HG03103 (cell line): ENCODE data around the gene KCNS1.

Experiments
- ATAC-seq: cut with Tn5 transposase; IDR thresholded peaks from one replicate; pipeline ENCODE4 v1.9.1; 2021; ENCODE audit warnings: low read depth; ENCODE audit not compliant: unreplicated experiment

KCNS1 gene

GRCh38 chr20:45111285-45111684 lies 10.4 kb upstream of the KCNS1 start:
- ATAC-seq, result no peak

GRCh38 chr20:45110301-45110700 lies 9.4 kb upstream of the KCNS1 start:
- no peak for ATAC-seq

GRCh38 chr20:45109634-45110033 lies 8.7 kb upstream of the KCNS1 start:
- ATAC-seq, result no peak

- ATAC-seq, result no peak
Measured at GRCh38 chr20:45105317-45105716, 4.4 kb upstream of the KCNS1 start.

GRCh38 chr20:45104786-45105185 lies 3.9 kb upstream of the KCNS1 start:
- ATAC-seq, result no peak

- no peak for ATAC-seq
Measured at GRCh38 chr20:45103072-45103471, 2.1 kb upstream of the KCNS1 start.

GRCh38 chr20:45101333-45101850 lies 465 bp upstream of the KCNS1 start:
- no peak for ATAC-seq

GRCh38 chr20:45098103-45098773 lies 2.7 kb downstream of the KCNS1 start:
- ATAC-seq, result no peak

GRCh38 chr20:45097485-45098102 lies 3.3 kb downstream of the KCNS1 start:
- ATAC-seq, result no peak

GRCh38 chr20:45096781-45097180 lies 4.1 kb downstream of the KCNS1 start:
- no peak for ATAC-seq

GRCh38 chr20:45095805-45096238 lies 5.1 kb downstream of the KCNS1 start:
- ATAC-seq, result no peak

- no peak for ATAC-seq
Measured at GRCh38 chr20:45094864-45095574, 5.9 kb downstream of the KCNS1 start.

GRCh38 chr20:45094201-45094600 lies 6.7 kb downstream of the KCNS1 start:
- no peak for ATAC-seq

- no peak for ATAC-seq
Measured at GRCh38 chr20:45092898-45093297, 8.0 kb downstream of the KCNS1 start.

GRCh38 chr20:45091366-45091765 lies 9.6 kb downstream of the KCNS1 start:
- ATAC-seq, result no peak

GRCh38 chr20:45090481-45090880 lies 10.4 kb downstream of the KCNS1 start:
- ATAC-seq, result no peak

- ATAC-seq, result no peak
Measured at GRCh38 chr20:45088247-45088646, 12.7 kb downstream of the KCNS1 start.

- ATAC-seq, result no peak
Measured at GRCh38 chr20:45087814-45088213, 13.1 kb downstream of the KCNS1 start.

- ATAC-seq, result no peak
Measured at GRCh38 chr20:45087097-45087790, 13.7 kb downstream of the KCNS1 start.

GRCh38 chr20:45085867-45086266 lies 15.1 kb downstream of the KCNS1 start:
- no peak for ATAC-seq

- no peak for ATAC-seq
Measured at GRCh38 chr20:45085289-45085688, 15.6 kb downstream of the KCNS1 start.
